GOT3 (cell line): ENCODE results near the gene PYGO1.
A peak's percentile ranks its signal among the peaks of the same experiment; 100 is the strongest.
"Not testable (repeated sequence)": the region's sequence is repeated elsewhere in the genome, so short reads cannot be mapped to it uniquely, and the experiment has no call there.

Source experiments
- DNase-seq: peaks from one replicate; lab custom pipeline; 2025; ENCODE audit warnings: mixed read lengths; lab: John Stamatoyannopoulos, UW

PYGO1 gene, protein sequence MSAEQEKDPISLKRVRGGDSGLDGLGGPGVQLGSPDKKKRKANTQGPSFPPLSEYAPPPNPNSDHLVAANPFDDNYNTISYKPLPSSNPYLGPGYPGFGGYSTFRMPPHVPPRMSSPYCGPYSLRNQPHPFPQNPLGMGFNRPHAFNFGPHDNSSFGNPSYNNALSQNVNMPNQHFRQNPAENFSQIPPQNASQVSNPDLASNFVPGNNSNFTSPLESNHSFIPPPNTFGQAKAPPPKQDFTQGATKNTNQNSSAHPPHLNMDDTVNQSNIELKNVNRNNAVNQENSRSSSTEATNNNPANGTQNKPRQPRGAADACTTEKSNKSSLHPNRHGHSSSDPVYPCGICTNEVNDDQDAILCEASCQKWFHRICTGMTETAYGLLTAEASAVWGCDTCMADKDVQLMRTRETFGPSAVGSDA

GRCh38 chr15:55588070-55588814 lies at the start of gene PYGO1:
Gene PYGO1, minus strand, starts transcription at chr15:55588345. Its CDS starts 462 bp downstream, at chr15:55587883.
- peak; percentile 25 for DNase-seq

- DNase-seq = no peak
Observed at GRCh38 chr15:55637086-55637485, 48.9 kb upstream of the PYGO1 start.

GRCh38 chr15:55633731-55634130 lies 45.6 kb upstream of the PYGO1 start:
- DNase-seq = no peak

- DNase-seq = no peak
Observed at GRCh38 chr15:55632434-55632833, 44.3 kb upstream of the PYGO1 start.

DNA sequence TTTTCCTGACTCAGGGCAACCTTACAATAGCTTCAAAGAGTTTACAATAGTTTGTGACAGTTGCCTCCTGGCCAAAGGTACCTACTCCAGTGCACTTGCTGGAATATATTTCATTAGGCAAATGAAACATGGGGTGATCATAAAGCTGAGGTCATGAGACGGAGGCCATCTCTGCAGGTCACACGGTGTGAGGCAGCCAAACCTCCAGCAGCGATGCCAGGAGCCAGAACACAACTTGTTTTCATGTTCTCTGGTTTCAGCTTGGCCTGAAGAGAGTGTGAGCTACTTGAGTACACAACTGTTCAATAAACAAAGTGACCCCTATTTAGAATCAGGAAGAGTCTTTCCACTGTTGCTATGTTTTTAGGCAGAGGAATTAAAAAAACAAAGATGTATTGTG lies 42.7 kb upstream of the PYGO1 start:
- no peak for DNase-seq

- no peak for DNase-seq
Observed at GRCh38 chr15:55628369-55628730, 40.2 kb upstream of the PYGO1 start.

DNA sequence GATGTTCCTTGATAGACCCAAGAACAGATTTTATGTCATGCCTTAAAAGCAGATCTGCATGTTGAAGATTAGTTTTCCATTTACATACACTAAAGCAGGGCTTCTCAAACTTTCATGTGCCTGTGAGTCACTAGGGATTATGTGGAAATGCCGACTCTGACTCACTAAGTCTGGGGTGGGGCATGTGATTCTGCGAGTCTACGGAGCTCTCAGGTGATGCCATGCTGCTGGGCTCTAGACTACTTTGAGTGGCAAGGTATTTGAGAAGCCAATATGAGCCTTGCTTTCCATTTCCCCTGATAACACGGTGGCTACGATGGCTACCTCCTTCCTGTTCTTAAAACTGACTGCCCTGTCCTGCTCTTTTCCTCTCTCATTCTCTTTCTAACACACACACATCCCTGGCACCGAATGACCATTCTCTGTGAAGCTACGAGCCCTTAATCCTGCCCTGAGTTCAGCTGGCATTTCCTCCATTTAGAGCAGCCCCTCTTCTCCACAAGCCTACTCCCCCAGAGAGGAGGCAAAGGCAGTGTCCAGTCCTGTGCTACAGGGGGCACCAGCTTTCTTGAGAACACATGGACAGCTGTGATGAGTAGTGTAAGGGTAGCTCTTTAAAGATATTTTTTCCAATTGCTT lies 39.7 kb upstream of the PYGO1 start:
- peak; percentile 20 for DNase-seq

DNA sequence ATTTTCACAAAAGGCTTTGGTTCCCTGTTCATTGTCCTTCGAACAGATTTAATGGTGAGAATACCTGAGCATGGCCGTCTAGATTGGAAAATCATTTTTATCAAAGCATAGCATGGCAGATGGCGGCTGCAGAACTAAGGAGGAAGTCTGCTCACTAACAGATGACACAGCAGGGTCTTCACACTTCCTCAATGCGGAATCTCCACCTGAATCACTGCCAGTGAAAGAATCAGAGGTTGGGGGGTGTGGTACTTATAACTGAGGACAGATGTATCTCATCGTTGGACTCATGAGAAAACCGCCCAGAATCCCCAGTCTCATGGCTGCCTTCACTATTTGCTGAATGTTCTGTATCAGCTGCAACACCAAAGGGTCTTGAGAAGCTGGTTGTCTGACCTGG lies 31.6 kb upstream of the PYGO1 start:
- no peak for DNase-seq

DNA sequence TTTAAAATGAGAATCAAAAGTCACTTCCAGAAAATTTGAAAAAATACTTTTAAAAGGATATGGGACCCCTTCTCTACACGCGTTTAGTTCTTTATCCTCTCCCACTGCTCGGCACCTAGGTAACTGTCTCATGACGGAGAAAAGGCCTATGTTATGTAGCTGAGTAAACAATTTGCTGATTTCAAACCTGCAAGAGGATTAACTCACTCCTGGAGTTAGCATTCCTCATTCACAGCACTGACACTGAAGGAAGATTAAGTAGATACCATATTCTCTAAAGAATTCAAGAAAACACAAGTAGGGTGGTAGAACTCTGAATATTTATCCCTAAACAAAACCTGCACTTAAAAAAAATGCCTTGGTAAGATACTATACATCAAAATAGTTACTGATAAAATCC lies 30.2 kb upstream of the PYGO1 start:
- DNase-seq = no peak

- DNase-seq = no peak
Observed at GRCh38 chr15:55615445-55615844, 27.3 kb upstream of the PYGO1 start.

DNA sequence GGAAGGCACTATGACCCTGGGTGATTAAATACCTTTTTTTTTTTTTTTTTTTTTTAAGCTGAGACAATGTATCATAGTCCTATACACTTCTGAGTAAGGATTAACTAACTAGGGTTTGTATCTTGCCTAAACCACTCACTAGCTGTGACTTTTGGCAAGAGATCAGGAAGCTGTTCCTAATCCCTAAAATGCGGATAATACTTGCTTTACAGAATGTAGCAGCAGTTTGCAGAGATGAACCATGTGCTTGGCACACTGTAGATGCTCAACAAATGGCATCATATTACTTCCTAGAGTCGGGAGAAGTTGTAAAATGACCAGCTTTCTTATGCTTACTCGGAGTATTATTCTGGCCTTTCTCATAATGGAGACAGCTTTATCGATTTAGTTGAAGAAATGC lies 25.6 kb upstream of the PYGO1 start:
- no peak for DNase-seq

DNA sequence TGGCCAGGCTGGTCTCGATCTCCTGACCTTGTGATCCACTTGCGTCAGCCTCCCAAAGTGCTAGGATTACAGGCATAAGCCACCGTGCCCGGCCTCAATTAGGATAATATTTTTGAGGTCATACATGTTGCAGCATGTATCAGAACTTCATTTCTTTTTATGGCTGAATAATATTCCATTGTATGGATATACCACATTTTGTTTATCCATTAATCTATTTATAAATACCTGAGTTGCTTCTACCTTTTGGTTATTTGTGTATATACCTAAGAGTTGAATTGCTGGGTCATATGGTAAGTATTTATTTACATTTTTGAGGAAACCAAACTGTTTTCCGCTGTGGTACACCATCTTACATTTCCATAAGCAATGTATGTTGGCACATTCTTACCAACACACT lies 18.1 kb upstream of the PYGO1 start:
- DNase-seq = no peak

DNA sequence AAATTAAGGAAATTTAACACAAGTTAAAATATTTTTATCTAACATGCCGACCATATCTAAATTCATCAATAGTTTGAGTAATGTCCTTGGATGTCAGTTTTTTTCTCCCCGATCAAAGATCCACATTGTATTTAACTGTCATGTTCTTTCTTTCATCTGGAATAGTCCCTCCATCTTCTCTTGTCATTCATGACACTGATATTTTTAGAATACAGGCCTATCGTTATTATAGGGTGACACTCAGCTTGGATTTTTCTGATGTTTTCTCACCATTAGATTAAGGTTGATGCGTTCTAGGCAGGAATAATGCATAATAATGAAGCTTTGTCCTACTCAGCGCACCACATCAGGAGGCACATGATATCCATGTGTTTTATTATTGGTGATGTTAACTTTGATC lies 13.2 kb upstream of the PYGO1 start:
- DNase-seq = no peak

DNA sequence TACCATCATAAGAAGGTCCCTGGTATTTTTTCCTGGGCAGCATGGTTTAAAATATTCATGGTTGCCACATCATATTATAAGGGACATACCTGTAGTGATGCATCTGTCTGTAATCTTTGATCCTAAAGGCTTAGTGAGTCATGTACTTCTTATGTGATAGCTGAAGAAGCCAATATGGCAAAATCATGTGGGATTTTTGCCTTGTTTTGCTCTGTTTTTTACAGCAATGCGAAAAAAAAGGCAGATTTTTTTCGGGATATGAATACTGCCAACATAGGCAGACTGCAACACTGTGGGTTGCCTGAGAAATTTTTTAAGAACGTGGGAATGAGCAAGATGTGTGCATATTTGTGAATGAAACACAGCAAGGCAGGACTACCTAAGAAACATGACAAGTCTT lies 11.3 kb upstream of the PYGO1 start:
- DNase-seq = no peak

- DNase-seq = not testable (repeated sequence)
Observed at GRCh38 chr15:55593019-55593418, 4.9 kb upstream of the PYGO1 start.

DNA sequence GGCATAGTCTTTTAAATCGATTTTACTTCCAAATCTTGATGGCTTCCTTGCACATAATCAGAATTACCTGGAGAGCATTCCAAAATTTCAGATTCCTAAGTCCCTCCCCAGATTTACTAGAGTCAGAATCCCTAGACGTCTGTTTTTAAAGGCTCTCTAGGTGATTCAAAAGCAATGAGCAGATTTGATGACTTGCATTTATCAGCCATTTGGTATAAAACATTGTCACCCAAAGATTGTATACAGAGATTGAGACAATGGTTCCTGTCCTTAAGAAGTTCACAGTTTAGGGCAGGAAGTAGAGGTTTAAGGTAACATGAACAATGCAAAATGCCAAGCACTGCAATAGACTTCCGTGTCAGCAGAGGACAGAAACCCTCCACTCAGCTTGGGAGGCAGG lies 2.6 kb upstream of the PYGO1 start:
- DNase-seq = no peak

DNA sequence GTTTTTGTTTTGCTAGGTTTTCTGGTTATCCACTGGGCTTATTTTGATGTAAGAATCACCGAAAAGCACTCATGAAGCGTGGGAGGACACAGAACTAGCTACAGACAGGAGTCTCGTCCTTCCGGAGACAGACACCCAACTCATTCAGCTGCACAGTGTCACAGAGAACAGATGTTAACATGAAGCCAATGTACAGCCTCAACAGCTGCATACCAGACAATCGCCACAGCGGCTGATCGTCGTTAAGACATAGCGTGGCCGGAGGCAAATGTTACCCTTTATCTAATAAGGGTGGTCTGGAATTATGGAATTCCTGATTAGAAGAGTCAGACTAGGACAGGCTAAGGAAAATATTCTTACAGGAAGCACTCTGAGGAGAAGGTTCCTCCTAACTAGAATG lies 1.1 kb upstream of the PYGO1 start:
- no peak for DNase-seq

GRCh38 chr15:55588815-55589115 lies 620 bp upstream of the PYGO1 start:
- DNase-seq = no peak

- DNase-seq = no peak
Observed at GRCh38 chr15:55587321-55588069, 650 bp downstream of the PYGO1 start.

DNA sequence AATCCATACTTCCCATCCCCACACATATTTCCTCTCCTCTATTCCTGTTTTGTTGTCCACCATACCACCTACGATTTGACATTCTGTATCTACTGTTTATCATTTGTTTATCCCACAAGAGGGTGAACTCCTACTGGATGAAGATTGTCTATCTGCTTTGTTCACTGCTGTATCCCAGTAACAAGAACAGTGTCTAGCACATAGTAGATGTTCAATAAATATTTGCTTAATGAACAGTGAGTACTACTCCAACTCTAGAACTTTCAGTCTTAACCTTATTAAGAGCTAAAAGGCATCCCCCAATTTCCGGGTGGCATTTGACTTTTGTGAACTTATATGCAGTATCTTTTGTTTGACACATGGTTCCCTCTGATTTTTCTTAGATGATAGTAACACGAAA lies 1.3 kb downstream of the PYGO1 start:
- no peak for DNase-seq

DNA sequence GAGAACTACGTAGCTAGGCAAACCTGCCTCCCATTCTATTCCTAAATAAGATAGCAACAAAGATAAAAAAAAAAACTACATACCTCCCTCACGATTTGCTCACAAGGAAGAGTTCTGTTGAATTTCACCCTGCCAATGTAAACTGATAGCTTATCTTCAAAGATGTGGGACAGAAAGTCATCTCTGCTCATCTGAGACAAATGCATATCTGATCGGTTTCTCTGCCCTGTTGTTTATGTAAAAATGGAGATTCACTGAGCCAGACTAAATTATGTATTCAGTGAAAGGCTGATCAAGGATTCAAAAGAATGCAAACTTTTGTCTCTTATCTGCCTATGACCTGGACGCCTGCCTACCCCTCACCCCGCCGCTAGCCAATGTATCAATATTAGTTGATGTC lies 11.2 kb downstream of the PYGO1 start:
- no peak for DNase-seq

DNA sequence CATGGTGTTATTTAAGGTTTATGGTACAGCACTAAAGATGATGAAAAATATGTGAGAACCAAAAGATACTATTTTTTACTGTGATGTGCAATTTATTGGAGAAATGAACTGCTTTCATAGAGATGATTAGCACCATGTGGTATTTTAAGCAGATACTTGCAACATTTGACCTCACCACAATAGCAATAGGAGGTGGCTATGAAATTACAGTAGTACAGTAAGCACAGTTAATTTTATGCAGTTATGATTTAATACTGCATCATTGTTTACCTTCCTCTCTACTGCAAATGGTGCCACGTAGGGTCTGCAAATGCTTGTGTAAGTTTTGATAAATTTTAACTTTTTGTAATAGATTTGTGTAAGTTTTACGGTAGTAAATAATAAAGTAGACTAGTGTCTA lies 14.0 kb downstream of the PYGO1 start:
- no peak for DNase-seq

DNA sequence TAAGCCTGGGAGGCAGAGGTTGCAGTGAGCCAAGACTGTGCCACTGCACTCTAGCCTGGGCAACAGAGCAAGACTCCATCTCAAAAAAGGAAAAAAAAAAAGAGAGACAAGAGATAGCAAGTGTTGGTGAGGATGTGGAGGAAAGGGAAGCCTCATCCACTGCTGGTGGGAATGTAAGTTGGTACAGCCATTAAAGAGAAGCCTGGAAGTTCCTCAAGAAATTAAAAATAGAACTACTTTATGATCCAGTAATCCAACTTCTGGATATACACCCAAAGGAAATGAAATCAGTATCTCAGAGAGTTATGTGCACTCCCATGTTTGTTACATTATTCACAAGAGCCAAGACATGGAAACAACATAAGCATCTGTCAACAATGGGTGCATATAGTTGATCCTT lies 14.9 kb downstream of the PYGO1 start:
- no peak for DNase-seq
